Esophagus (tissue), 2 donors: ENCODE results near the gene OSBPL6. TPM values are rescaled to one million over a fixed set of nuclear protein-coding genes. Genes with fewer than 3 reads are reported as not detected.

Experiments
- H3K27ac ChIP-seq, 2 donors: one replicate each; pipeline ENCODE4 v1.5.1; 2013; ENCODE audit warnings: low read depth in 2 of 2, mild to moderate bottlenecking in 2 of 2, inconsistent platforms in 1 of 2, low read length in 1 of 2, moderate library complexity in 1 of 2
- H3K27me3 ChIP-seq, 2 donors: one replicate each; pipeline ENCODE4 v1.6.1; 2013; ENCODE audit warnings: low read length in 2 of 2, control low read depth in 1 of 2, mild to moderate bottlenecking in 1 of 2; ENCODE audit not compliant: insufficient read depth in 2 of 2, control insufficient read depth in 1 of 2
- H3K36me3 ChIP-seq, 2 donors: one replicate each; pipeline ENCODE4 v1.6.1; 2013; ENCODE audit warnings: low read length in 1 of 2; ENCODE audit not compliant: control insufficient read depth in 2 of 2, insufficient read depth in 2 of 2
- H3K4me1 ChIP-seq, 2 donors: one replicate each; pipeline ENCODE4 v1.6.1; 2013; ENCODE audit warnings: low read length in 1 of 2; ENCODE audit not compliant: control insufficient read depth in 2 of 2, insufficient read depth in 2 of 2
- H3K4me3 ChIP-seq, 2 donors: one replicate each; pipeline ENCODE4 v1.5.1; 2013; ENCODE audit warnings: low read length in 2 of 2, mild to moderate bottlenecking in 2 of 2, low read depth in 1 of 2, moderate library complexity in 1 of 2
- H3K9me3 ChIP-seq, 2 donors: one replicate each; pipeline ENCODE4 v1.6.1; 2013; ENCODE audit warnings: mild to moderate bottlenecking in 2 of 2, low read depth in 1 of 2, low read length in 1 of 2, moderate library complexity in 1 of 2; ENCODE audit not compliant: control insufficient read depth in 2 of 2, insufficient read depth in 1 of 2
- WGBS, 2 donors: extraction: QIAGEN DNeasy Blood & Tissue Kit; methylation state at CpG; one replicate each; pipeline ENCODE4 v1.1.7; 2013; 5-methylcytosine and 5-hydroxymethylcytosine counted together
- polyA plus RNA-seq, 2 donors: library from polyadenylated mRNA; stranded (reverse); fragments of 200-250 nt; gene quantifications; one replicate each; pipeline ENCODE4 v1.2.3, GENCODE V29; 2013
- donor health status: healthy with polysubstance abuse.
- donor health status: Bipolar disorder and iron deficiency.

The OSBPL6 gene
- polyA plus RNA-seq, 2 donors = 0.73 to 1.5 TPM

DNA sequence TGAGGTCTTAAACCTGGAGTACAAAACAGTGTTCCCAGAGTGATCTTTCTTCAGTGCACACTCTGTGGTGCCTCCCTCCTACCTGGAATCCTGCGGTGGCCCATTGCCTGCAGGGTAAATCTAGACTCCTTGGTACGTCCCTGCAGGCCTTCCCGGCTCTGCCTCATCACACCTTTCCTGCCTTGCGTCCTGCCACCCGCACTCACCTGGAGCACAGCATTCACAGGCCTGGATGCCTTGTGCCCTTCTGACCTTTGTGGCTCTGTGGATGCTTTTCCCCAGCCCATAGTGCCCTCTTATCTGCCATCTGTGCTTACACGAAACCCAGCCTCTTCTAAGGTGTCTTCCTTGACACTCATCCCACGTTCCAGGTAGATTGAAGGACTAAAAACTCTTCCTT lies 194.0 kb downstream of the OSBPL6 start:
- no peak overlapping the region for H3K27ac ChIP-seq
- no peaks in the 10 kb centered on the region for H3K27me3 ChIP-seq
- H3K9me3 ChIP-seq = no peaks in the 10 kb centered on the region
- peaks cover 6 to 7% of the 10 kb centered on the region in 2 donors for H3K36me3 ChIP-seq
- 91 to 94% methylated on average over 7 of the region's 7 CpGs for WGBS, 2 donors
- H3K4me3 ChIP-seq = no peak overlapping the region
- no peaks in the 10 kb centered on the region for H3K4me1 ChIP-seq

DNA sequence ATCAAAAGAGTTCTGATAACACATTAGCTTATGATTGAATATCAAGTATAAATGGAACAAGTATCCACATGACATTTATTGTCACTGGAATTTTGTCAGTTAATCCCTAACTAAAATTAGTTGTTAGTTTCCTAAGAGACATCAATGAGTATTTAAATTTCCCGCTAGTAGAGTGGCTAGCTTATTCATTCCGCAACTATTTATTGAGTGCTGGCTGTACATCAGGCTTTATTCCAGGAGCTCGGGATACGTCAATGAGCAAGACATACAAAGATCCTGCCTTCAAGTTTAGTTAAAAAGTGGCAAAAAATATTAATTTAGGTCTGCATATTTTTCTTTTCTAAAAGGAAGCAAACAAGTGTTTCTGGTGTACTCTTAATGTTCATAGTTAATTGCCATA lies 197.4 kb downstream of the OSBPL6 start:
- Histone ChIP-seq H3K9me3 (no peaks in the 10 kb centered on the region), H3K27me3 (no peaks in the 10 kb centered on the region), H3K36me3 (peaks cover 2 to 3% of the 10 kb centered on the region in 2 donors), H3K27ac (no peak overlapping the region), H3K4me1 (no peaks in the 10 kb centered on the region), H3K4me3 (no peak overlapping the region)
- 86 to 89% methylated on average over 4 of the region's 4 CpGs for WGBS, 2 donors

DNA sequence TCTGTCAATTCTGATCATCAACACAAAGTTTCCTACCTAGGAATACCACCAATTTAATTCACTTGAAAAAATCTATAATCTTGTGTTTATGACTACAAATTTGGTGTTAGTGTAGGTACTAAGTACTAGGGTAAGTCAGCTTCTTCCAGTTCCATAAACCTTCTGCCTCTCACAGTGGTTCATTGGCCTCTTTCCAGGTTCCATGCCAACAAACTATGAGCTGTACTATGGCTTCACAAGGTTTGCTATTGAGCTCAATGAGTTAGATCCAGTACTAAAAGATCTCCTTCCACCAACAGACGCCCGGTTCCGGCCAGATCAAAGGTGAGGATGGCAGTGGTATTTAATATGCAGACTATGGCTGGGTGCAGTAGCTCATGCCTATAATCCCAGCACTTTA lies 197.9 kb downstream of the OSBPL6 start:
- H3K4me3 ChIP-seq = no peak overlapping the region
- H3K36me3 ChIP-seq = peaks cover 2 to 3% of the 10 kb centered on the region in 2 donors
- no peaks in the 10 kb centered on the region for H3K4me1 ChIP-seq
- no peaks in the 10 kb centered on the region for H3K9me3 ChIP-seq
- H3K27ac ChIP-seq = no peak overlapping the region
- H3K27me3 ChIP-seq = no peaks in the 10 kb centered on the region
- 88 to 91% methylated on average over 3 of the region's 3 CpGs for WGBS, 2 donors

DNA sequence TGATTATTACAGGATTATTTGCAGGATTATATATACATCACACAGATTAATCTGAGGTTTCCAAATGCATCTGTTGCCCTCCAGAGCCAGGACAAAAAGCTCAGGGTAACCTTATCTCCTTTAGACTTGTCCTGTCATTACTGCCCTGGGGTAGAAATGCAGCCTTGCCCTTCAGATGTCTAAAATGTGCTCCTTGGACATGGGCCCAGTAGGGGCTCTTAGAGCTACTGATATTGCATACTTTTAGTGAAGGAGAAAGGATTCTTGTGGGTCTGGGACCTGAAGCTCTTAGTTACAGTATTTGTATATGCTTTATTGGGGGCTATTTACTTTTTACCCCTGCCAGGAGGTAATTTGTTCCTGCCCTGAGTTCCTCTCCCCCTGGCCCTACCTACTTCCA lies 200.5 kb downstream of the OSBPL6 start:
- no peaks in the 10 kb centered on the region for H3K4me1 ChIP-seq
- H3K4me3 ChIP-seq = no peak overlapping the region
- H3K27me3 ChIP-seq = no peaks in the 10 kb centered on the region
- H3K27ac ChIP-seq = no peak overlapping the region
- no peaks in the 10 kb centered on the region for H3K36me3 ChIP-seq
- no peaks in the 10 kb centered on the region for H3K9me3 ChIP-seq

DNA sequence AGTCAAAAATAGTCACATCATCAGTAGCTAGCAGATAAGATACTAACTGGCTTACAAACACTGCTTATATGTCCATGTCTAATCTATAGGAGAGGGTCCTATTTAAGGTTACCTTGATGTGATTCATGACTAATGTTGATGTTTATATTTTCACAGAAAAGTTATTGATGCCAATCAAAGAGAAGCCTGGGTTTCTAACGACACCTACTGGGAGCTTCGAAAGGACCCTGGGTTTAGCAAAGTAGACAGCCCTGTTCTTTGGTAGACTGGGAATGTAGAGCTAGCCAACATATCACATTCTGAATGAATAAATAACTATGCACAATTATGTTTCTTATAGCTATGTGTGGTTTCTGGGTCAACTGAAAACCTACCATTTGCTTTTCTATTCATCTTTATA lies 201.0 kb downstream of the OSBPL6 start:
- Histone ChIP-seq H3K27ac (no peak overlapping the region), H3K9me3 (no peaks in the 10 kb centered on the region), H3K4me1 (no peaks in the 10 kb centered on the region), H3K27me3 (no peaks in the 10 kb centered on the region), H3K36me3 (no peaks in the 10 kb centered on the region), H3K4me3 (no peak overlapping the region)
- WGBS, 2 donors = 89 to 90% methylated on average over 2 of the region's 2 CpGs

DNA sequence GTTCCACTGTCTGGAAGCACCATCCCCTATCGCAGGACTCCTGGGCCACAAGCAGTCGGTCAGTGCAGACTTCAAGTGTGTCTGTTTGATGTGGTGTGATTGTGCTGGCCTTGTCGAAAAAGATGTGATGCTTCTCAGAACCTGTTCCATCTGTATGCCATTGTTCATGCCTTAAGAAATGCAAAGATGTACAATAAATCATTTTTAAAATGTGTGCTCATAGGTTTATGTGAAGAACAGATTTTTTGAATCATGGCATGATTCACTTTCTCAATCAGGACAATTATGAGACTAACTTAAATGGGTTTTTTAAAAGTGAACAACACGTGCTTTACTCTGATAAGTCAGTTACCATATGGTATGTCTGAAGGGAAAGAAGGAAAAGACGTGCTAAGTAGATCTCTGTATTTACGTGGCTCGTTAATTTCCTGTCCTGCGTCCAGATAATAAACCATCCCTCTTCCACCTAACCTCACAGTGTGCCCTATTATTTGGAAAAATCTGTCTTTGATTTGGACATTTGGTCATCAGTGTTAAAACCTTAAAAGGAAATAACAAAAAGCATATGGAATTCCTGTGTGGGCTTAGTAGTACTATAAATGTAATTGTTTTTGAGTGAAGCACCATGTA lies 201.7 kb downstream of the OSBPL6 start:
- WGBS, 2 donors = 83 to 85% methylated on average over 8 of the region's 8 CpGs

DNA sequence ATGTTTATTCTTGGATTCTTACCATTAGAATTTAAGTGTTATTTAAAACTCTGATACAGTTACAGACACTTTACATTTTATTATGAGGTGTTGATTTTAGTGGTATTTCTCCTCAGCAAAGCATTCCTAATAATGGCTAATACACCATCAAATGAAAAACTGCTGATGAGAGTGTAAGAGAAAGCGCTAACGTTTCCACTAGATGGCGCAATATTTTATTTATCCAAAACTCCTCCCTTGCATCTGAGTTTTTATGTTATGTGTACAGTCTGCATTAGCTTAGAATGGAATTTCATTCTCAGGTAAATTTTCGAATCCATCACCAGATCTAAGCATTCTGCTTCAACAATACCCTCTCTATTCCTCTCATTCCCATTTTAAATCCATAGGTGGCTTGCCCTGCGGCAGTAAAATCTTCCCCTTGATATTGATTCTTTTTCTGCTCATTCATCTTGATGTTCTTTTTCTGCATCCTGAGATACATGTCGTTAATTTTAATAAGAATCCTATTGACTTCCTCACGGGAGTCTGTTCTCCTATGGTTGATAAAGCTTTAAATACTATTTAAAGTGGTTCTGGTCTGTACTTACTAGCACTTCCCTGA lies 202.8 kb downstream of the OSBPL6 start:
- H3K27ac ChIP-seq = no peak overlapping the region
- H3K4me3 ChIP-seq = no peak overlapping the region
- 17 to 21% methylated on average over 7 of the region's 7 CpGs for WGBS, 2 donors
- no peaks in the 10 kb centered on the region for H3K9me3 ChIP-seq
- H3K4me1 ChIP-seq = no peaks in the 10 kb centered on the region
- no peaks in the 10 kb centered on the region for H3K27me3 ChIP-seq
- H3K36me3 ChIP-seq = no peaks in the 10 kb centered on the region

More for the DNA sequence above, 201.7 kb downstream of the OSBPL6 start:
- Histone ChIP-seq H3K4me1 (no peaks in the 10 kb centered on the region), H3K27ac (no peak overlapping the region), H3K9me3 (no peaks in the 10 kb centered on the region), H3K27me3 (no peaks in the 10 kb centered on the region), H3K4me3 (no peak overlapping the region), H3K36me3 (no peaks in the 10 kb centered on the region)

DNA sequence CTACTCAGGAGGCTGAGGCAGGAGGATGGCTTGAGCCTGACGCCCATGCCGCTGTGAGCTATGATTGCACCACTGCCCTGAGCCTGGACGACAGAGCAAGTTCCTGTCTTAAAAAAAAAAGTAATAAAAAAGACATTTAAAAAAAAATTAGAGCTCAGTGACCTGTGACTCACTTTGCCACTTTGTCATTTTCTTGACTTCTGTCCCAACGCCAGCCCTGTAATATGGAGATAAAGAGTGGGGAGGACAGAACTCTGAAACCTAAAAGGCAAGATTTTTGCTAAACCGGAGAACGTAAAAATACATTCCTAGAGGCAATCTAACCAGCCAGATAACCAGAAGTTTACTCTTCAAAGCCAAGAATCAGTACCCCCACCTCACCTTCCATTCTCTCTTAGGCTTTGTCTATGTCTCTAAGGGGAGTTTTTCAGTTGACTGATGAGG lies 207.7 kb downstream of the OSBPL6 start:
- WGBS, 2 donors = 71 to 75% methylated on average over 6 of the region's 6 CpGs

DNA sequence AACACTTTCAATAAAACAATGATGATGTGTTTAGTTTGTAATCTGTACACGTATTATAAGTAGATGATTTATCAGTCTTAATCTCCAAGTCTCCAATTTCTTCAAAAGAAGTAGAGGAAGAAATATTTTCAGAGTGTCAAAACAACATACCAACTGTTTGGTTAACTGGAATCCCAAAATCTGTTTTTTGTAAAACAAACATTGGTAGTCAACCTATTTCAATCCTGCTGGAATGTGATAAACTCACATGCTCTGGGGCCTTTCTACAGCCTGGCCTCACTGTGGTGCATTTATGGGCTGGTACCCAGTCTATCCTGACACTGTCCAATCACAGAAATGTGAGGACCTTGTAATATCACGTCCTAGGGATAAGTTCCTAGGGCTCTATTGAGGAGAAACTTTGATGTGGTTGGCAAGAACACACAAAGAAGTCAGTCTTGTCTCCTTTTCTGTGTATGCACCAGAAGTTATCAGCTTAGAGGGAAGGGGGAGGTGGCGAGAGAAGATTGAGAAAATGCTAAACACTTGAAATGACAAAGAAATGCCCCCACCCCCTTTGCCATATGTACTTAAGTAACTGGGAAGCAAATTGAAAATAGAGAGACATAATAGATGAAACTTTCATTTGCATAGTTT lies 209.5 kb downstream of the OSBPL6 start:
- Histone ChIP-seq H3K9me3 (no peaks in the 10 kb centered on the region), H3K27ac (no peak overlapping the region), H3K4me3 (no peak overlapping the region), H3K36me3 (no peaks in the 10 kb centered on the region), H3K4me1 (no peaks in the 10 kb centered on the region), H3K27me3 (no peaks in the 10 kb centered on the region)
- 58 to 65% methylated on average over 3 of the region's 3 CpGs for WGBS, 2 donors

More for the DNA sequence above, 207.7 kb downstream of the OSBPL6 start:
- Histone ChIP-seq H3K4me3 (no peak overlapping the region), H3K36me3 (no peaks in the 10 kb centered on the region), H3K27ac (no peak overlapping the region), H3K4me1 (no peaks in the 10 kb centered on the region), H3K9me3 (no peaks in the 10 kb centered on the region), H3K27me3 (no peaks in the 10 kb centered on the region)

DNA sequence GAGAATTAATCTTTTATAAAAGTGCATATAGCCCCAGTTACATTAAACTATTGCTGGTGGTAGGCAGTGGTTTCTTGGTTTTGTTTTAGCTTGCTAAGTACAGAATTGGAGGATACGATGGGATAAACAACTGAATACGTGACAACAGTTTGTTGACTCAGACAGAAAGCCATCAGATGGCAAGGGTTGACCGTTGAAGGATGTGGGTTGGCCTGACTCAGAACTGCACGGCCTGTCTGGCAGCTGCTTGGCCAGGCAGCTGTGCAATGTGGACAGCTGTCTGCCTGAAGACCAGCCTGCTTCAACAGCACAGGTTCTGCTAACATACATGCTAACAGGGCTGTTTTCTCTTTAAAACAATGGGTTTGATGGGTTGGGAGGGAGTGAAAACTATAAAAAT lies 210.1 kb downstream of the OSBPL6 start:
- WGBS, 2 donors = 32 to 44% methylated on average over 4 of the region's 4 CpGs
- H3K27me3 ChIP-seq = no peaks in the 10 kb centered on the region
- H3K27ac ChIP-seq = no peak overlapping the region
- no peaks in the 10 kb centered on the region for H3K9me3 ChIP-seq
- no peaks in the 10 kb centered on the region for H3K4me1 ChIP-seq
- no peak overlapping the region for H3K4me3 ChIP-seq
- no peaks in the 10 kb centered on the region for H3K36me3 ChIP-seq
